GM18499 (cell line): ENCODE measurements around the gene RENBP.
A peak's percentile ranks its signal among the peaks of the same experiment; 100 is the strongest.

Experiments
- ATAC-seq: cut with Tn5 transposase; IDR thresholded peaks from one replicate; pipeline ENCODE4 v1.9.1; 2021; ENCODE audit warnings: moderate number of reproducible peaks; ENCODE audit not compliant: insufficient read depth, unreplicated experiment

Gene RENBP

GRCh38 chrX:153903991-153904957 is 40.2 kb downstream of the RENBP start, which contains the start of gene AVPR2:
AVPR2 (plus strand) TSS chrX:153904673; CDS start chrX:153905146, 473 bp downstream.
- no peak for ATAC-seq

- no peak for ATAC-seq
Measured at GRCh38 chrX:153903238-153903980, 41.0 kb downstream of the RENBP start.

- no peak for ATAC-seq
Measured at GRCh38 chrX:153902385-153902784, 42.1 kb downstream of the RENBP start.

- ATAC-seq, result no peak
Measured at GRCh38 chrX:153901753-153902140, 42.7 kb downstream of the RENBP start.

- ATAC-seq, result peak; percentile 75
Measured at GRCh38 chrX:153900831-153901752, 43.4 kb downstream of the RENBP start.

GRCh38 chrX:153897899-153898298 is 46.5 kb downstream of the RENBP start:
- ATAC-seq, result no peak

- no peak for ATAC-seq
Measured at GRCh38 chrX:153889123-153889522, 55.3 kb downstream of the RENBP start.

GRCh38 chrX:153888344-153888743 is 56.1 kb downstream of the RENBP start:
- ATAC-seq, result no peak

GRCh38 chrX:153887385-153887784 is 57.1 kb downstream of the RENBP start:
- no peak for ATAC-seq

- ATAC-seq, result no peak
Measured at GRCh38 chrX:153886915-153887314, 57.5 kb downstream of the RENBP start.

- no peak for ATAC-seq
Measured at GRCh38 chrX:153885968-153886903, 58.2 kb downstream of the RENBP start, which contains the start of gene L1CAM. L1CAM (minus strand) TSS chrX:153886173; CDS start chrX:153875836, 10,337 bp downstream.
